ENCODE results near the gene C9orf57. TPM values are rescaled to one million over a fixed set of nuclear protein-coding genes. Genes with fewer than 3 reads are reported as not detected.

C9orf57 gene
- total and polyA plus RNA-seq, 2 of the 8 experiments (the other 6 are each of a cell fraction or from before 2014, with no cell fraction given), result not detected

- H2BK5ac ChIP-seq (ENCODE audit: low read depth, low read length), result no peak overlapping the region
- H3K79me1 ChIP-seq (ENCODE audit: low read depth, low read length), result no peaks in the 10 kb centered on the region
- no peak overlapping the region for H2BK20ac ChIP-seq (ENCODE audit: low read length)
- no peaks in the 10 kb centered on the region for H3K23me2 ChIP-seq (ENCODE audit: low read depth, low read length)
- no peak overlapping the region for H2BK15ac ChIP-seq (ENCODE audit: low read length)
- no peak overlapping the region for H4K91ac ChIP-seq (replicated peaks; ENCODE audit: insufficient read length, low read length)
- no peak overlapping the region for H3K23ac ChIP-seq (ENCODE audit: insufficient read length)
- H3K14ac ChIP-seq (ENCODE audit: insufficient read length), result no peak overlapping the region
- TF ChIP-seq POLR2AphosphoS5 (IDR thresholded peaks at IDR 0.05; ENCODE audit: low read depth, low read length), result no peak
- 93% methylated on average over 10 of the region's 10 CpGs; no CpG with 5 or more reads in 1 of the 2 experiments for WGBS, 2 experiments (ENCODE audit: extremely low coverage in 1 of 2, insufficient coverage in 1 of 2, insufficient read length in 1 of 2, insufficient replicate concordance in 2 of 2, low coverage in 1 of 2, low lambda C conversion rate in 2 of 2, missing lambda C conversion rate in 1 of 2)
- CTCF ChIA-PET (ENCODE audit: partially characterized antibody), result interaction anchor here (0.9 to 5.3 kb wide), 5 partner anchors 9 to 248 kb away, joined by 3 to 37 read pairs (median 4); no protein-coding TSS in a partner anchor
- H3K4me3 ChIP-seq (ENCODE audit: extremely low read depth in 1 of 4, insufficient read depth in 2 of 4, low read depth in 3 of 4, low read length in 4 of 4), result no peak overlapping the region
- no peak overlapping the region for H4K8ac ChIP-seq (ENCODE audit: extremely low read depth, insufficient read depth, low read length)
- no peak overlapping the region for H3K18ac ChIP-seq (ENCODE audit: extremely low read depth, low read length)
- no peaks in the 10 kb centered on the region for H3K9me3 ChIP-seq (ENCODE audit: insufficient read depth in 2 of 2, low read depth in 1 of 2, low read length in 1 of 2)
- no peaks in the 10 kb centered on the region for H3K4me1 ChIP-seq (replicated peaks in 1 of 4; ENCODE audit: control insufficient read depth in 3 of 4, insufficient read depth in 4 of 4, low read length in 3 of 4)
- no peak overlapping the region for H3K27ac ChIP-seq (ENCODE audit: low read depth, low read length)
- H3K56ac ChIP-seq (replicated peaks; ENCODE audit: insufficient read length, low read depth, low read length), result no peak overlapping the region
- no peaks in the 10 kb centered on the region for H3K27me3 ChIP-seq (replicated peaks in 1 of 4; ENCODE audit: control insufficient read depth in 3 of 4, extremely low read depth in 1 of 4, insufficient read depth in 3 of 4, low read length in 3 of 4)
- no peak overlapping the region for H4K5ac ChIP-seq (ENCODE audit: insufficient read length, low read depth, low read length)
- H2AK5ac ChIP-seq (ENCODE audit: low read depth, low read length), result no peak overlapping the region
- DNase-seq (ENCODE audit: low read depth in 1 of 2, low spot score in 2 of 2) (no peak), FAIRE-seq (no peak)
- no peak overlapping the region for H3K4ac ChIP-seq (replicated peaks; ENCODE audit: insufficient read length, low read depth, low read length)
- H2BK120ac ChIP-seq (replicated peaks; ENCODE audit: low read depth, low read length), result no peak overlapping the region
- no peak overlapping the region for H2AFZ ChIP-seq (ENCODE audit: low read length)
- POLR2A ChIA-PET (ENCODE audit: partially characterized antibody), result no interaction called here
- H2BK12ac ChIP-seq (ENCODE audit: low read depth, low read length), result no peak overlapping the region
- no peaks in the 10 kb centered on the region for H4K20me1 ChIP-seq (replicated peaks in 1 of 2; ENCODE audit: control insufficient read depth in 1 of 2, insufficient read depth in 2 of 2, low read length in 2 of 2)
- no peaks in the 10 kb centered on the region for H3K79me2 ChIP-seq (ENCODE audit: control insufficient read depth in 1 of 2, insufficient read depth in 2 of 2, low read length in 2 of 2)
- H3K36me3 ChIP-seq (ENCODE audit: control insufficient read depth in 2 of 4, insufficient read depth in 4 of 4, low read length in 3 of 4), result no peaks in the 10 kb centered on the region
- H3K9ac ChIP-seq (replicated peaks in 1 of 4; ENCODE audit: extremely low read depth in 1 of 4, low read depth in 3 of 4, low read length in 3 of 4), result no peak overlapping the region
- H3K4me2 ChIP-seq (ENCODE audit: insufficient read depth in 1 of 2, low read depth in 2 of 2, low read length in 2 of 2), result no peak overlapping the region
Observed at GRCh38 chr9:72048850-72049249, 11.6 kb downstream of the C9orf57 start.

Measured in H1 (cell line).